Colonic mucosa (tissue), 4 donors: ENCODE data around the gene VCP. TPM values are rescaled to one million over a fixed set of nuclear protein-coding genes. Genes with fewer than 3 reads are reported as not detected.
A peak's percentile ranks its signal among the peaks of the same experiment; 100 is the strongest.

Source experiments
- DNase-seq: peaks from one replicate; pipeline ENCODE4 v3.0.0-alpha.2; 2020
- H3K27ac ChIP-seq: fragments of 200-600 bp; one replicate; pipeline ENCODE4 v1.8.0; 2021
- H3K27me3 ChIP-seq: fragments of 200-600 bp; one replicate; pipeline ENCODE4 v1.8.0; 2021
- H3K36me3 ChIP-seq: fragments of 200-600 bp; one replicate; pipeline ENCODE4 v1.8.0; 2021
- H3K4me1 ChIP-seq: fragments of 200-600 bp; one replicate; pipeline ENCODE4 v1.8.0; 2021; ENCODE audit warnings: mild to moderate bottlenecking
- H3K4me3 ChIP-seq: fragments of 200-600 bp; one replicate; pipeline ENCODE4 v1.8.0; 2021
- H3K9ac ChIP-seq, 2 donors: one replicate each; pipeline ENCODE4 v1.7.0; 2013; ENCODE audit warnings: control low read depth in 2 of 2, low read depth in 2 of 2, low read length in 2 of 2
- H3K9me3 ChIP-seq: fragments of 200-600 bp; one replicate; pipeline ENCODE4 v1.8.0; 2021
- CTCF ChIP-seq: fragments of 200-600 bp; IDR thresholded peaks from one replicate; pipeline ENCODE4 v1.8.0; 2022; ENCODE audit warnings: antibody characterized with exemption, mild to moderate bottlenecking
- intact Hi-C: fragments of 100-400 bp; cut with DNase I; formaldehyde crosslinking; loops from one replicate; pipeline ENCODE4 v1.14.1; 2022
- total RNA-seq, 2 donors: library from RNA; stranded (reverse); fragmentation: NEBNext Ultra II Directional in 1 of 2; extraction: Animal tissue kit (Norgen Biotek cat#: 25700) in 1 of 2; gene quantifications; one replicate each; pipeline ENCODE4 v1.2.1, GENCODE V29; 2021
- donor health status: healthy.
- donor health status: DM: no; HTN: no; CAD: no.
- donor health status: DM: no; HTN: no; CAD: no.

VCP gene
- total RNA-seq, 2 donors from 2014 or later = 176 to 287 TPM

- no peak for TF ChIP-seq CTCF
Observed at GRCh38 chr9:35035851-35036701, 36.3 kb downstream of the VCP start.

DNA sequence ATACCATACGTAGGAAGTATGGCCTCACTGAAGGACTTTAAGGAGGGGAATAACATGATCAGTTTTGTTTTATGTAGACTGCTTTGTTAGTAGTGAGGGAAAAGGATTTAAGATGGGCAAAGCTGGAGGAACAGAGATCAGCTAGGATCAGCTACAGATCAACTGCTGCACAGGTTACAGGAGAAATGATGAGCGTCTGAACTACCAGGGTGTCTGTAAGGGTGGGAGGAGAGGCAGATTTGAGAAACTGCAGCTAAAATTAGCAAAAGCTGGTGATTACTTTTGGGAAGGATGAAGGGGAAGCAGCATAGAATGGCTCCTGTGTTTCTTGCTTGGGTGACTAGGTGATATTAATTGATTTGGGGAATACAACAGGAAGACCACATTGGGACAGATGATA lies 39.3 kb downstream of the VCP start:
- intact Hi-C loops = no loop called here
- no peak overlapping the region for H3K27ac ChIP-seq
- no peaks in the 10 kb centered on the region for H3K27me3 ChIP-seq
- no peak for TF ChIP-seq CTCF
- H3K4me1 ChIP-seq = no peaks in the 10 kb centered on the region
- no peak for DNase-seq
- H3K36me3 ChIP-seq = no peaks in the 10 kb centered on the region
- H3K9ac ChIP-seq = no peak overlapping the region
- H3K4me3 ChIP-seq = no peak overlapping the region
- H3K9me3 ChIP-seq = no peaks in the 10 kb centered on the region

More at GRCh38 chr9:35035851-35036701, 36.3 kb downstream of the VCP start:
- Histone ChIP-seq H3K36me3 (no peaks in the 10 kb centered on the region), H3K27me3 (no peaks in the 10 kb centered on the region), H3K9me3 (no peaks in the 10 kb centered on the region), H3K9ac (peak overlapping the region; percentile 35 to 40), H3K27ac (no peak overlapping the region), H3K4me1 (no peaks in the 10 kb centered on the region), H3K4me3 (peak overlapping the region; percentile 2)
- DNase-seq = peak; percentile 57
- intact Hi-C loops = no loop called here

- Histone ChIP-seq H3K27me3 (no peaks in the 10 kb centered on the region), H3K4me1 (no peaks in the 10 kb centered on the region), H3K9me3 (no peaks in the 10 kb centered on the region), H3K27ac (no peak overlapping the region), H3K36me3 (no peaks in the 10 kb centered on the region), H3K9ac (no peak overlapping the region), H3K4me3 (no peak overlapping the region)
- intact Hi-C loops = no loop called here
- TF ChIP-seq CTCF = no peak
- DNase-seq = no peak
Observed at GRCh38 chr9:35029852-35030251, 42.6 kb downstream of the VCP start.

GRCh38 chr9:35029241-35029640 lies 43.2 kb downstream of the VCP start:
- intact Hi-C loops = no loop called here
- H3K27me3 ChIP-seq = no peaks in the 10 kb centered on the region

DNA sequence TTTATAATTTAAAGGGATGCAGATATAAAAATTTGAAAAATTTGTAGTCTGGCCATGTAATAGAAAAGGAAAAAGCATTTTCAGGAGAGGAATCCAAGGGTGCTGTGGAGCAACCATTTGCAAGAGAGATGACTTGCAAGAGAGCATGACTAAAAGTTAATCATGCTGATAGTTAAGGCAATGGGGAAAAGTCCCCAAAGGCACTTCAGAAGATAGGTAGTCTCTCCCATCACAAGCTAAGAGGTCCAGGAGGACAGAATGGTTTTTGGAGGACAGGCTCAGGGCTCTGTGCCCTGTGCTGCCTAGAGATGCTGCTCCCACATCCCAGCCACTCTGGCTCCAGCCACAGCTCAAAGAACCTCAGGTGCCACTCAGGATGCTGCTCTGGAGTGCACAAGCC lies 44.1 kb downstream of the VCP start:
- TF ChIP-seq CTCF = no peak
- no peak overlapping the region for H3K27ac ChIP-seq
- no peaks in the 10 kb centered on the region for H3K27me3 ChIP-seq
- no peak overlapping the region for H3K9ac ChIP-seq
- no peak overlapping the region for H3K4me3 ChIP-seq
- no peaks in the 10 kb centered on the region for H3K4me1 ChIP-seq
- H3K36me3 ChIP-seq = no peaks in the 10 kb centered on the region
- DNase-seq = no peak
- intact Hi-C loops = no loop called here
- no peaks in the 10 kb centered on the region for H3K9me3 ChIP-seq

More at GRCh38 chr9:35029241-35029640, 43.2 kb downstream of the VCP start:
- no peak overlapping the region for H3K9ac ChIP-seq
- H3K9me3 ChIP-seq = no peaks in the 10 kb centered on the region
- no peak overlapping the region for H3K27ac ChIP-seq
- H3K4me3 ChIP-seq = no peak overlapping the region
- no peak for DNase-seq
- no peaks in the 10 kb centered on the region for H3K36me3 ChIP-seq
- no peaks in the 10 kb centered on the region for H3K4me1 ChIP-seq
- TF ChIP-seq CTCF = no peak
